Pancreas (tissue), 10 donors: ENCODE data around the gene NF1. TPM values are rescaled to one million over a fixed set of nuclear protein-coding genes. Genes with fewer than 3 reads are reported as not detected.
"Not testable (repeated sequence)": the region's sequence is repeated elsewhere in the genome, so short reads cannot be mapped to it uniquely, and the experiment has no call there.

Experiments used
- ATAC-seq, 4 donors: fragments of 200-7000 bp; cut with Tn5 transposase; one replicate each; pipeline versions ENCODE4 v1.8.0 to v1.9.1; 2020; ENCODE audit warnings: mild to moderate bottlenecking in 4 of 4, moderate library complexity in 4 of 4
- DNase-seq, 6 donors: peaks; one replicate each; pipeline ENCODE4 v3.0.0-alpha.2; 2020
- FAIRE-seq: peaks from 2 replicates; lab custom pipeline; 2012; peaks lifted over from hg19 to GRCh38; lab: Jason Lieb, UNC
- H3K27ac ChIP-seq, 4 donors: fragments of 200-600 bp; sonication (generic); 1 replicate in 3 of 4; 2 replicates in 1 of 4; pipeline versions ENCODE4 v1.5.0 to v1.8.0; 2020
- H3K27me3 ChIP-seq, 4 donors: fragments of 200-600 bp; one replicate each; pipeline ENCODE4 v1.8.0; 2021
- H3K36me3 ChIP-seq, 3 donors: fragments of 200-600 bp; sonication (generic) in 1 of 3; one replicate each; pipeline versions ENCODE4 v1.5.0 to v1.8.0; 2020 to 2021
- H3K4me1 ChIP-seq, 3 donors: fragments of 200-600 bp; one replicate each; pipeline ENCODE4 v1.8.0; 2021
- H3K4me3 ChIP-seq, 4 donors: fragments of 200-600 bp; sonication (generic) in 2 of 4; one replicate each; pipeline versions ENCODE4 v1.5.0 to v1.8.0; 2020 to 2021
- H3K9me3 ChIP-seq, 4 donors: fragments of 200-600 bp; one replicate each; pipeline ENCODE4 v1.8.0; 2021
- WGBS, 2 donors: extraction: QIAGEN DNeasy Blood & Tissue Kit; methylation state at CpG; one replicate each; pipeline ENCODE4 v1.1.7; 2013; 5-methylcytosine and 5-hydroxymethylcytosine counted together
- intact Hi-C, 3 donors: fragments of 100-400 bp; cut with DNase I; formaldehyde crosslinking; loops; one replicate each; pipeline versions ENCODE4 v1.11.1 to v1.14.2; 2022
- polyA plus RNA-seq, 2 donors: library from polyadenylated mRNA; stranded (reverse); fragments of 200-250 nt; gene quantifications; one replicate each; pipeline ENCODE4 v1.2.3, GENCODE V29; 2013
- total RNA-seq, 6 donors: library from RNA; stranded (reverse); fragmentation: NEBNext Ultra II Directional in 4 of 6; extraction: Animal tissue kit (Norgen Biotek cat#: 25700) in 4 of 6; gene quantifications; one replicate each; pipeline versions ENCODE4 v1.2.1 to v1.2.4, GENCODE V29; 2021 to 2023
- TF ChIP-seq, protein P1 (sequence below), 4 donors: fragments of 200-600 bp; sonication (generic) in 3 of 4; IDR thresholded peaks; one replicate each; pipeline versions ENCODE4 v1.5.0 to v1.8.0; 2021; ENCODE audit warnings: antibody characterized with exemption in 4 of 4
- donor health status: healthy with polysubstance abuse.
- donor health status: DM: no; HTN: no; CAD: no; lungs with moderate emphysema.
- donor health status: DM: no; HTN: no; CAD: no.
- donor health status: control.
- donor health status: control.
- donor health status: Bipolar disorder and iron deficiency.
- donor health status: DM: yes; HTN: yes; CAD: no.
- donor health status: DM: no; HTN: no; CAD: no.
- donor health status: DM: no; HTN: no; CAD: no.
- donor health status: DM: yes; HTN: yes; CAD: no.

Gene NF1
- total and polyA plus RNA-seq, 8 donors = 6.6 to 38.4 (median 27.8) TPM

DNA sequence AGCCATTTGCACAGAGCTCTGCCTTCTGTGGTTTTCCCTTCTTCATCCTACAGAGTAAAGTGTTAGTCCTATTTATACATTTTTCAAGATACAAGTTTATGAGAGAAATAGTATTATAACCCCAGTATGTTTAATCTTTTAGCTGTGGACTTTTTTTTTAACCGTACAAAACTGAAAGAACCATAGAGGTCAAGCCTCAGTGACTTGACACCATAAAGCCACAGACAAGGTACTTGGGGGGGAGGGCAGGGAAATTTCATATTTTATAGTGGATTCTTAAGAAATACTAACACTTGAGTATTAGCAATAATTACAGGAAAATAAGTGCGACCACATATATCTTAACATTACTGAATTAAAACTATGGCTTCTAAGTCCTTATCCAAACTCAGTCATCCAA is 279.7 kb downstream of the NF1 start:
- no peak overlapping the region for H3K27ac ChIP-seq

DNA sequence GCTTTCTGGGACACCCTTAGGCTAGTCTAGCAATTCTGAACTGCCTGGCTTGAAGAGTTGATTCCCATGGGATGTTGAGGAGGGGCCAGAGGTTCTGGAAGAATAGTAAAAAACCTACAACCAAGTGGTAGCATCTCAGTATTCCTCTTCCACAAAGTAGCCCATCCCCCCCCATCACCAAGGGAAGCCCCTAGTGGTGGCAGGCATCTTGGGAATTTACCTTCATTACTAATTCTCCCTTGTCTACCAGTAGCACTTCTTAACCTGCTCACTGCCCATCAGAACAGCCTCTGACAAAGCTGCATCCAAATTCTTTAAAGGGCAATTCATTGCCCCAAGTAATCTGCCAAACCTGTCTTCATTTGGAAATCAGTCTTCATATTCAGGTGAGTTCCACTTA is 283.9 kb downstream of the NF1 start:
- TF ChIP-seq, protein P1, sequence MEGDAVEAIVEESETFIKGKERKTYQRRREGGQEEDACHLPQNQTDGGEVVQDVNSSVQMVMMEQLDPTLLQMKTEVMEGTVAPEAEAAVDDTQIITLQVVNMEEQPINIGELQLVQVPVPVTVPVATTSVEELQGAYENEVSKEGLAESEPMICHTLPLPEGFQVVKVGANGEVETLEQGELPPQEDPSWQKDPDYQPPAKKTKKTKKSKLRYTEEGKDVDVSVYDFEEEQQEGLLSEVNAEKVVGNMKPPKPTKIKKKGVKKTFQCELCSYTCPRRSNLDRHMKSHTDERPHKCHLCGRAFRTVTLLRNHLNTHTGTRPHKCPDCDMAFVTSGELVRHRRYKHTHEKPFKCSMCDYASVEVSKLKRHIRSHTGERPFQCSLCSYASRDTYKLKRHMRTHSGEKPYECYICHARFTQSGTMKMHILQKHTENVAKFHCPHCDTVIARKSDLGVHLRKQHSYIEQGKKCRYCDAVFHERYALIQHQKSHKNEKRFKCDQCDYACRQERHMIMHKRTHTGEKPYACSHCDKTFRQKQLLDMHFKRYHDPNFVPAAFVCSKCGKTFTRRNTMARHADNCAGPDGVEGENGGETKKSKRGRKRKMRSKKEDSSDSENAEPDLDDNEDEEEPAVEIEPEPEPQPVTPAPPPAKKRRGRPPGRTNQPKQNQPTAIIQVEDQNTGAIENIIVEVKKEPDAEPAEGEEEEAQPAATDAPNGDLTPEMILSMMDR (IDR thresholded peaks at IDR 0.05) = no peak
- H3K4me1 ChIP-seq = no peaks in the 10 kb centered on the region
- intact Hi-C loops = no loop called here
- H3K36me3 ChIP-seq = peaks cover 0 to 19% (median 0%) of the 10 kb centered on the region in 3 donors
- H3K27ac ChIP-seq = no peak overlapping the region
- H3K4me3 ChIP-seq = no peak overlapping the region
- no peak for ATAC-seq
- no peak for DNase-seq
- no peaks in the 10 kb centered on the region for H3K27me3 ChIP-seq
- FAIRE-seq = no peak
- no peaks in the 10 kb centered on the region for H3K9me3 ChIP-seq

More for the DNA sequence above, 279.7 kb downstream of the NF1 start:
- intact Hi-C loops = no loop called here
- Histone ChIP-seq H3K9me3 (no peaks in the 10 kb centered on the region), H3K4me1 (peaks cover 0 to 6% (median 0%) of the 10 kb centered on the region in 3 donors), H3K4me3 (no peak overlapping the region), H3K36me3 (peaks cover 0 to 17% (median 0%) of the 10 kb centered on the region in 3 donors), H3K27me3 (no peaks in the 10 kb centered on the region)
- 95 to 96% methylated on average over 2 of the region's 2 CpGs for WGBS, 2 donors
- no peak for DNase-seq
- TF ChIP-seq, protein P1 (IDR thresholded peaks at IDR 0.05) = no peak
- FAIRE-seq = no peak
- no peak for ATAC-seq

DNA sequence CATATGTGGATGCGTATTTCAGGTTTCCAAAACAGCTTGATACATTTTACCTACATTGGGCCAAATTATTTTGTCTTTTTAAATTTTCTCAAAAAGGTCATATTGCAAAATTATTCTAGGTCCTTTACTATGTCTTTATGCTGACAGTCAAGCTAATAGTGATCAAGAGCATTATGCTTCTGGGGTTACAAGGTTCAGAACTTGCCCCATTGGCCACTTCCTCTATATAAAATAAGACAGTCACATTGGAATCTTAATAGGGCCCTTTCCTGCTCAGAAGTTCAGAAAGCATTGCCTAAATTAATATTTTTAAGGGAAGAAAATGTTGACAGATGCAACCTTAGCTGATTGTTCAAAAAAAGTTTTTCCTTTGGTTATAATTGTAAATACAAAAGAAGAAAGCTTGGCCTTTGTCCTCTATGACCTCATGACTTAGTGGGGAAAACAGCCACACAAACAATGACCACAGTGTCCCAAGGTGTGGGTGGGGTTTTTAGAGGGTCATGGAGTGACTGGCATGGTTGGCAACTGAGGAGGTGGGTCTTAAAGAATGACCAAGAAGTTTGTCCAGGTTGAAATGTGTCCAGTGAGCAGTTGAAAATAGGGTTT is 284.9 kb downstream of the NF1 start:
- ATAC-seq = no peak
- DNase-seq = no peak
- no peak for FAIRE-seq
- TF ChIP-seq, protein P1 (IDR thresholded peaks at IDR 0.05) = no peak
- Histone ChIP-seq H3K27me3 (no peaks in the 10 kb centered on the region), H3K36me3 (peaks cover 0 to 11% (median 0%) of the 10 kb centered on the region in 3 donors), H3K27ac (no peak overlapping the region), H3K9me3 (no peaks in the 10 kb centered on the region), H3K4me3 (no peak overlapping the region), H3K4me1 (no peaks in the 10 kb centered on the region)
- intact Hi-C loops = no loop called here
- 96 to 100% methylated on average over 1 of the region's 1 CpG for WGBS, 2 donors

GRCh38 chr17:31381165-31381668 is 286.4 kb downstream of the NF1 start:
- Histone ChIP-seq H3K4me3 (no peak overlapping the region), H3K27ac (no peak overlapping the region), H3K9me3 (no peaks in the 10 kb centered on the region), H3K4me1 (no peaks in the 10 kb centered on the region), H3K36me3 (peaks cover 0 to 11% (median 0%) of the 10 kb centered on the region in 3 donors), H3K27me3 (no peaks in the 10 kb centered on the region)
- ATAC-seq (no peak), DNase-seq (no peak), FAIRE-seq (no peak)
- TF ChIP-seq, protein P1 (IDR thresholded peaks at IDR 0.05) = no peak
- intact Hi-C loops = no loop called here

GRCh38 chr17:31382668-31383275 is 288.0 kb downstream of the NF1 start:
- H3K4me1 ChIP-seq, ATAC-seq, H3K4me3 ChIP-seq, H3K9me3 ChIP-seq, intact Hi-C loops, FAIRE-seq, H3K27me3 ChIP-seq, DNase-seq, H3K27ac ChIP-seq: not testable (repeated sequence)
- 96% methylated on average over 11 of the region's 11 CpGs for WGBS, 2 donors
- peaks cover 0 to 11% (median 0%) of the 10 kb centered on the region in 3 donors for H3K36me3 ChIP-seq

GRCh38 chr17:31383488-31383887 is 288.7 kb downstream of the NF1 start:
- 97% methylated on average over 6 of the region's 6 CpGs for WGBS, 2 donors

More at GRCh38 chr17:31383488-31383887, 288.7 kb downstream of the NF1 start:
- H3K9me3 ChIP-seq, H3K4me1 ChIP-seq, ATAC-seq, H3K27ac ChIP-seq, DNase-seq, H3K27me3 ChIP-seq, FAIRE-seq, H3K4me3 ChIP-seq, intact Hi-C loops: not testable (repeated sequence)
- peaks cover 0 to 11% (median 0%) of the 10 kb centered on the region in 3 donors for H3K36me3 ChIP-seq
